Liver (tissue), 9 donors: ENCODE measurements around the gene SERINC5. TPM values are rescaled to one million over a fixed set of nuclear protein-coding genes. Genes with fewer than 3 reads are reported as not detected.
A peak's percentile ranks its signal among the peaks of the same experiment; 100 is the strongest.
"Not testable (repeated sequence)": the region's sequence is repeated elsewhere in the genome, so short reads cannot be mapped to it uniquely, and the experiment has no call there.

Experiments used
- DNase-seq: peaks from one replicate; pipeline ENCODE4 v3.0.0-alpha.2; 2017; ENCODE audit warnings: low spot score
- H3K27ac ChIP-seq, 2 donors: one replicate each; pipeline ENCODE4 v1.7.0; 2013; ENCODE audit warnings: inconsistent platforms in 2 of 2, low read length in 2 of 2, control low read depth in 1 of 2, low read depth in 1 of 2, mild to moderate bottlenecking in 1 of 2
- H3K27me3 ChIP-seq, 4 donors: one replicate each; pipeline versions ENCODE4 v1.6.1 to v1.7.0; 2013; ENCODE audit warnings: low read length in 3 of 4, inconsistent platforms in 1 of 4, mild to moderate bottlenecking in 1 of 4, moderate library complexity in 1 of 4; ENCODE audit not compliant: control insufficient read depth in 4 of 4, insufficient read depth in 4 of 4
- H3K36me3 ChIP-seq, 4 donors: one replicate each; pipeline versions ENCODE4 v1.6.1 to v1.7.0; 2013; ENCODE audit warnings: low read length in 3 of 4, mild to moderate bottlenecking in 3 of 4, low read depth in 1 of 4, moderate library complexity in 1 of 4; ENCODE audit not compliant: control insufficient read depth in 4 of 4, insufficient read depth in 3 of 4
- H3K4me1 ChIP-seq, 4 donors: one replicate each; pipeline versions ENCODE4 v1.6.1 to v1.7.0; 2013; ENCODE audit warnings: low read length in 3 of 4, mild to moderate bottlenecking in 3 of 4, moderate library complexity in 1 of 4; ENCODE audit not compliant: control insufficient read depth in 4 of 4, insufficient read depth in 4 of 4
- H3K4me3 ChIP-seq, 3 donors: one replicate each; pipeline versions ENCODE4 v1.6.1 to v1.7.0; 2013; ENCODE audit warnings: low read length in 3 of 3, control low read depth in 1 of 3, low read depth in 1 of 3, mild to moderate bottlenecking in 1 of 3
- H3K9ac ChIP-seq, 2 donors: one replicate each; pipeline ENCODE4 v1.7.0; 2013; ENCODE audit warnings: low read length in 2 of 2, mild to moderate bottlenecking in 2 of 2, moderate library complexity in 2 of 2, control low read depth in 1 of 2, low read depth in 1 of 2
- H3K9me3 ChIP-seq, 4 donors: one replicate each; pipeline versions ENCODE4 v1.6.1 to v1.7.0; 2013; ENCODE audit warnings: low read length in 3 of 4; ENCODE audit not compliant: control insufficient read depth in 4 of 4
- ATF3 ChIP-seq: IDR thresholded peaks from 2 replicates; pipeline ENCODE4 v1.6.1; 2016; ENCODE audit warnings: antibody characterized with exemption
- CTCF ChIP-seq: fragments of 150-350 bp; IDR thresholded peaks from 2 replicates; pipeline ENCODE4 v1.5.1; 2017; ENCODE audit warnings: improper control_type of control experiment, low read depth, low read length; ENCODE audit not compliant: missing input control
- FOXA2 ChIP-seq: IDR thresholded peaks from 2 replicates; pipeline ENCODE4 v1.6.1; 2016; ENCODE audit warnings: antibody characterized with exemption
- GABPA ChIP-seq, 2 donors: IDR thresholded peaks in 1 of 2; conservative IDR thresholded peaks in 1 of 2; 2 replicates each; pipeline ENCODE4 v1.6.1; 2016; ENCODE audit warnings: antibody characterized with exemption in 2 of 2, mild to moderate bottlenecking in 1 of 2, moderate library complexity in 1 of 2
- HNF4A ChIP-seq, 2 donors: conservative IDR thresholded peaks; 2 replicates each; pipeline ENCODE4 v1.6.1; 2016; ENCODE audit warnings: antibody characterized with exemption in 2 of 2, mild to moderate bottlenecking in 2 of 2
- HNF4G ChIP-seq: IDR thresholded peaks from 2 replicates; pipeline ENCODE4 v1.6.1; 2016; ENCODE audit warnings: antibody characterized with exemption
- JUND ChIP-seq, 2 donors: IDR thresholded peaks; 2 replicates each; pipeline ENCODE4 v1.6.1; 2016; ENCODE audit warnings: antibody characterized with exemption in 2 of 2
- NR2F2 ChIP-seq: IDR thresholded peaks from 2 replicates; pipeline ENCODE4 v1.6.1; 2016; ENCODE audit warnings: antibody characterized with exemption
- RAD21 ChIP-seq, 2 donors: IDR thresholded peaks; 2 replicates each; pipeline ENCODE4 v1.6.1; 2016; ENCODE audit warnings: antibody characterized with exemption in 2 of 2, mild to moderate bottlenecking in 2 of 2
- YY1 ChIP-seq: IDR thresholded peaks from 2 replicates; pipeline ENCODE4 v1.6.1; 2016; ENCODE audit warnings: antibody characterized with exemption, mild to moderate bottlenecking
- WGBS: extraction: QIAGEN DNeasy Blood & Tissue Kit; methylation state at CpG from one replicate; pipeline ENCODE4 v1.1.7; 2013; 5-methylcytosine and 5-hydroxymethylcytosine counted together
- polyA plus RNA-seq, 2 donors: library from polyadenylated mRNA; stranded (reverse) in 1 of 2; unstranded in 1 of 2; fragments of 200-250 nt in 1 of 2; fragments of >200 nt in 1 of 2; fragmentation: Nextera tagmentation in 1 of 2; extraction: Ambion mirVana in 1 of 2; gene quantifications; one replicate each; pipeline versions ENCODE4 v1.2.1 to v1.2.3, GENCODE V29; 2013 to 2015
- total RNA-seq, 2 donors: library from RNA; depleted of rRNA; stranded (reverse); fragments of >200 nt; gene quantifications; one replicate each; pipeline ENCODE4 v1.2.3, GENCODE V29; 2014
- donor health status: healthy.
- donor health status: healthy.
- donor health status: healthy.
- donor health status: healthy.
- donor health status: healthy.

The SERINC5 gene
- total and polyA plus RNA-seq, 4 donors: 22.2 to 82.3 (median 32.0) TPM

GRCh38 chr5:80275347-80275746 lies 19.5 kb upstream of the SERINC5 start:
- DNase-seq: no peak
- WGBS: 78% methylated on average over 2 of the region's 2 CpGs

DNA sequence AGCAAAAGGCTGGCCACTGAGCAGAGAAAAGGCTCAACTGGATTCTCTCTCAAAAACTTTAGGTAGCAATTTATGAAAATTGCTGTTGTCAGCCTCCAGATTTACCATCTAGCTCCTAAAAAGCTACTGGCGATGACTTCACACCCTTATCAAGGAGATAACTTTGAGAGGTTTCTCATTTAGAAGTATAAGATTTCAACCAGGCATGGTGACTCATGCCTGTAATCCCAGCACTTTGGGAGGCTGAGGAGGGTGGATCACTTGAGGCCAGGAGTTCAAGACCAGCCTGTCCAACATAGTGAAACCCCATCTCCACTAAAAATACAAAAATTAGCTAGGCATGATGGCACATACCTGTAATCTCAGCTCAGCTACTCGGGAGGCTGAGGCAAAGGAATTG lies 14.7 kb upstream of the SERINC5 start:
- H3K27ac ChIP-seq, H3K9me3 ChIP-seq, DNase-seq, H3K27me3 ChIP-seq, H3K4me3 ChIP-seq, H3K9ac ChIP-seq, H3K4me1 ChIP-seq, H3K36me3 ChIP-seq: not testable (repeated sequence)
- WGBS: 91% methylated on average over 2 of the region's 2 CpGs

More at GRCh38 chr5:80275347-80275746, 19.5 kb upstream of the SERINC5 start:
- Histone ChIP-seq H3K9me3 (no peaks in the 10 kb centered on the region), H3K27ac (no peak overlapping the region), H3K9ac (no peak overlapping the region), H3K36me3 (no peaks in the 10 kb centered on the region), H3K4me3 (no peak overlapping the region), H3K27me3 (no peaks in the 10 kb centered on the region), H3K4me1 (no peaks in the 10 kb centered on the region)
- TF ChIP-seq FOXA2 (no peak), ATF3 (no peak), CTCF (peak; percentile 61), RAD21 (IDR thresholded peaks at IDR 0.05) (peak; percentile 87)

DNA sequence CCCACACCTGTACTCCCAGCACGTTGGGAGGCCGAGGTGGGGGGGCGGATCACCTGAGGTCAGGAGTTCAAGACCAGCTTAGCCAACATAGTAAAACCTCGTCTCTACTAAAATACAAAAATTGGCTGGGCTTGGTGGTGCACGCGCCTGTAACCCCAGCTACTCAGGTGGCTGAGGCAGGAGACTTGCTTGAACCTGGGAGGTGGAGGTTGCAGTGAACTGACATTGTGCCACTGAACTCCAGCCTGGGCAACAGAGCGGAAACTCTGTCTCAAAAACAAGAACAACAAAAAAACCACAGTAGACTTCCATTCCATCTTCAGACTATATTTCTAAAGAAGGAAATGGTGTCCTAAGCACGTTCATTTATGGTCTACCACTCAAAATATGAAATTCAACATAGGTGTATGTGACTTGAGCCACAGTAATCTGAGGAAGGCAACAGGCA lies 14.2 kb upstream of the SERINC5 start:
- H3K27me3 ChIP-seq: no peaks in the 10 kb centered on the region
- no peak overlapping the region for H3K9ac ChIP-seq
- H3K9me3 ChIP-seq: no peaks in the 10 kb centered on the region
- no peak overlapping the region for H3K4me3 ChIP-seq
- TF ChIP-seq GABPA (IDR thresholded peaks at IDR 0.05 in 1 of 2, conservative IDR thresholded peaks at IDR 0.05 in 1 of 2) (no peak), FOXA2 (no peak)
- no peaks in the 10 kb centered on the region for H3K4me1 ChIP-seq
- no peaks in the 10 kb centered on the region for H3K36me3 ChIP-seq
- no peak for DNase-seq
- WGBS: 81% methylated on average over 8 of the region's 8 CpGs
- H3K27ac ChIP-seq: no peak overlapping the region

DNA sequence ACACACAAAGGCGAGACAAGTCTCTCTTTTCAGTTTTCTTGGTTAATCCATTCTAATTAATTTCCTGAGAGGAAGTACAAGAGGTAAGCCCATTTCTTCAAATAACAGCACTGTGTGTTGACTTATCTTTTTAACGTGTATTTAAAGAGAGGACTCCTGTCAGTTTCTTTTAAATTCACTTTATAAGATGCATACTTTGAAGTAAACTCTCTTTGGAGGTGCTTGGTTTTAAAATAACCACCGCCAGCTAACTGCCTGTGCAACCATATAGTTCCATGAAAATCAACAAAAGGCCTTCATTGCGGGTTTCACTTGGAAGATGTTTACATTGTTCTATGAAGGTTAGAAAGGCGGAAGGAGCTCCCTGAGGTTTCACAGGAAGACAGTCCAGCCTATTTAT lies 13.1 kb upstream of the SERINC5 start:
- DNase-seq: no peak
- no peaks in the 10 kb centered on the region for H3K27me3 ChIP-seq
- no peak overlapping the region for H3K9ac ChIP-seq
- no peaks in the 10 kb centered on the region for H3K36me3 ChIP-seq
- WGBS: 71% methylated on average over 5 of the region's 5 CpGs
- H3K27ac ChIP-seq: no peak overlapping the region
- H3K9me3 ChIP-seq: no peaks in the 10 kb centered on the region
- H3K4me1 ChIP-seq: no peaks in the 10 kb centered on the region
- TF ChIP-seq HNF4A (conservative IDR thresholded peaks at IDR 0.05): no peak
- TF ChIP-seq FOXA2: no peak
- no peak for TF ChIP-seq ATF3
- TF ChIP-seq CTCF: no peak
- TF ChIP-seq NR2F2: no peak
- no peak for TF ChIP-seq JUND (IDR thresholded peaks at IDR 0.05)
- TF ChIP-seq YY1: no peak
- no peak for TF ChIP-seq HNF4G
- no peak for TF ChIP-seq GABPA (IDR thresholded peaks at IDR 0.05 in 1 of 2, conservative IDR thresholded peaks at IDR 0.05 in 1 of 2)
- no peak overlapping the region for H3K4me3 ChIP-seq
